Measurements from ENCODE around the gene PHOSPHO1.
A peak's percentile ranks its signal among the peaks of the same experiment; 100 is the strongest.

PHOSPHO1 gene

DNA sequence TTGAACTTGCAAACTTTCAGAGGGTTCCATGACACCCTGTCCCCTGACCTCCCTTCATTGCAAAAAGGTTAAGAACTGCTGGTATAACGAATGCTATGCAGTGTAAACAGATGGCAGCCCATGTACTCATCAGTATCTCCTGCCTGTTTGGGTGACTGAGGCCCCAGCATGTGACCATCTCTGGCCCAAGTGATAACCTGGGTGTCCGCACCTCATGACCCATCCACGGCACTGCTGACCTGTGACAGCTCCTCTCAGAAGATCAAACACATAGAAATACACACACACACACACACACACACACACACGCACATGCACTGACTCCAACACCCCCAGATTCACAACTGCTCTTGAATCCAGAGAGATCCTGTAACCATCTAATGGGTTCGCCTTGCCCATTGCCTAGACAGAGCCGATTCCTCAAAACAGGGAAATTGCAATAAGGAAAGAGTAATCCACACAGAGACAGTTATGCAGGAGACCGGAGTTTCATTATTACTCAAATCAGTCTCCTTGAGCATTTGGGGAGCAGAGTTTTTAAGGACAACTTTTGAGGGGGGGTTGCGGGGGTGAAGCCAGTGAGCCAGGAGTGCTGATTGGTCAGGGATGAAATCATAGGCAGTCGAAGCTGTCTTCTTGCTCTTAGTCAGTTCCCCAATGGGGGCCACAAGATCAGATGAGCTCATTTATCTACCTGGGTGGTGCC, 11.3 kb upstream of the PHOSPHO1 start:
- DNase-seq = no peak

DNA sequence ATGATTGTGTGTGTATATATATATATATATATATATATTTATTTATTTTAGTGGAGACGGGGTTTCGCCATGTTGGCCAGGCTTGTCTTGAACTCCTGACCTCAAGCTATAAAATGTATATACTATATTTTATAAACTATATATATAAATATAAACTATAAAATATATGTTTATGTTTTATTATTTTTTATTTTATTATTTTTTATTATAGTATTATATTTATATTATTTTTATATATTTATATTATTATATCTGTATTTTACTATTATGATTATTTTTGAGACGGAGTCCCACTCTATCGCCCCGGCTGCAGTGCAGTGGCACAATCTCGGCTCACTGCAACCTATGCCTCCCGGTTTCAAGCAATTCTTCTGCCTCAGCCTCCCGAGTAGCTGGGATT, 10.5 kb upstream of the PHOSPHO1 start:
- DNase-seq = no peak

DNA sequence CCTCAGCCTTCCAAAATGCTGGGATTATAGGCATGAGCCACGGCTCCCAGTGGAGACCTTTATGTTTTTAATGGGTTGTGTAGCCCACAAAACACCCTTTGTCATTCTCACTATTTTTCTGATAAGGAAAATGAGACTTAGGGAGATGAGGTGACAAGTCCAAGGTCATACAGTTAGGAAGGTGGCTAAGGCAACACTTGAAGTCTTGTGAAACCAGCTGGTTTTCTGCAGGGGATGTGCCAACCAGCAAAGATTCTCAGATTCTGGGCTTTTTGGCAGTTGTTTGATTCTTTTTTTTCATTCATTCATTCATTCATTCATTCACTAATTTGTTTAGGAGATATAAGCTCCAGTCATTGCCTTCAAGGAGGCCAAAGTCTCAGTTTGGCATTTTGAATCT, 10.0 kb upstream of the PHOSPHO1 start:
- DNase-seq = no peak

DNA sequence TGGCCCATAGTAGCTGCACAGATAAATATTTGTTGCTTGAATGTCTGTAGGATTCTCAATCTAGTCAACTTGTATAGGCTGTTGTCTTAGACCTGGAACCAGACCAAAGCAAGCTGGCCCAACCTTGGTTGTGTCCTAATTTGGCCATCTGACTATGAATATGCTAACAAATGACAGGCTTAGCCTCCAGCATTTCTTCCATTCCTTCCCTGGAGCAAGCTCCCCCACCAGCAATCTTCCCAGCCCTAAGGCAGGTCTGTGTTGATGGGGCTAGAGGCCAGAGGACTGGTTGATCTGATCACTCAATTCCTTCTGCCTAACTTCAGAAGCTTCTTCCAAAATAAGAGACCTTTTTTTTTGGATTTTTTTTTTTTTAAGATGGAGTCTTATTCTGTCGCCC, 9.4 kb upstream of the PHOSPHO1 start:
- no peak for DNase-seq

DNA sequence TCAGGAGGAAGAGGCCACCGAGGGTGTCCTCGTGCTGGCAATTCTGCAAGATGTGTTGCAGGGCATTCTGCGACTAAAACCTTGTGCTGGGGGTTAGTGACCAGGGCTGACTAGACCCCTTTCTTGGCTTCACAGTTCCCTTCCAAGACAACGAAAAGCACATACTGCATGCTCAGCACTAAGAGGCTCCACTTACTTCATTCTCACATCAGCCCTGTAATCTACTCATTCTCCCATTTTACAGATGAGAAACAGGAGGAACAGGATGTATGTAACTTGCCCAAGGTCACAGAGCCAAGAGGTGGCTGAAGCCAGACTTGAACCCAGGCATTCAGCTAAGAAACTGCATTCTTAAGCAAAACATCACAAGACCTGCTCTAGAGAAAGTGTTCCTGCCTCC, 5.3 kb upstream of the PHOSPHO1 start:
- no peak for DNase-seq

DNA sequence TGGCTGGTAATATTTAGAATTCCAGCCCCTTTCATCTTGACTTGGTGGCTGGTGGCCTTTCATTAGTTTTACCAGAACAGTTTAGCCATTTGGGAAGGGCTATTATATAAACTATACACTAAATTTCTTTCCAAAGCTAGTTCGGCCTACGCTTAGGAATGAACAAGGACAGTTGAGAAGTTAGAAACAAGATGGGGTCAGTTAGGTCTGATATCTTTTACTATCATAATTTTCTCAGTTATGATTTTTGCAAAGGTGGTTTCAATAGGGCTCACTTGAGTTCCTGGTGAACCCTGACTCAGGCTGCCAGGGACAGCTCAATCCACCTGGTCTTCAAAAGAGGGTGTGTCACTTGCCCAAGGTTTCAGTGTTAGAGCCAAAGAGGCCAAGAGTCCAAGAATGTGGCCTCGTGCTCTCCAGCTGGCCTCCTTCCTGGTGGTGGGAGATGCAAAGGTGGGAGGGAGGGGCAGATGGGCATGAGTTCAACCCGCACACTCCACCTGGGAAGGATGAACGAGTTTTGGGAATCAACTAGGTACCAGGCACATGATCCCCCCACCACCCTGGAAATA, 4.0 kb upstream of the PHOSPHO1 start:
- no peak for DNase-seq

DNA sequence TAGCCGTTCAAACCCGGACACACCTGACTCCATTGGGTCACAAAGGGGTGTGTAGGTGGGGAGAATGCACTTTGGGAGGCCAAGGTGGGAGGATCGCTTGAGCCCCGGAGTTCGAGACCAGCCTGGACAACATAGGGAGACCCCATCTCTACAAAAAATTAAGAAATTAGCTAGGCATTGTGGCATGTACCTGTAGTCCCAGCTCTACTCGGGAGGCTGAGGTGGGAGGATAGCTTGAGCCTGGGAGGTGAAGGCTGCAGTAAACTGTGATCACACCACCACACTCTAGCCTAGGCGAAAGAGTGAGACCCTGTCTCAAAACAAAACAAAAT, 942 bp upstream of the PHOSPHO1 start:
- DNase-seq = no peak

DNA sequence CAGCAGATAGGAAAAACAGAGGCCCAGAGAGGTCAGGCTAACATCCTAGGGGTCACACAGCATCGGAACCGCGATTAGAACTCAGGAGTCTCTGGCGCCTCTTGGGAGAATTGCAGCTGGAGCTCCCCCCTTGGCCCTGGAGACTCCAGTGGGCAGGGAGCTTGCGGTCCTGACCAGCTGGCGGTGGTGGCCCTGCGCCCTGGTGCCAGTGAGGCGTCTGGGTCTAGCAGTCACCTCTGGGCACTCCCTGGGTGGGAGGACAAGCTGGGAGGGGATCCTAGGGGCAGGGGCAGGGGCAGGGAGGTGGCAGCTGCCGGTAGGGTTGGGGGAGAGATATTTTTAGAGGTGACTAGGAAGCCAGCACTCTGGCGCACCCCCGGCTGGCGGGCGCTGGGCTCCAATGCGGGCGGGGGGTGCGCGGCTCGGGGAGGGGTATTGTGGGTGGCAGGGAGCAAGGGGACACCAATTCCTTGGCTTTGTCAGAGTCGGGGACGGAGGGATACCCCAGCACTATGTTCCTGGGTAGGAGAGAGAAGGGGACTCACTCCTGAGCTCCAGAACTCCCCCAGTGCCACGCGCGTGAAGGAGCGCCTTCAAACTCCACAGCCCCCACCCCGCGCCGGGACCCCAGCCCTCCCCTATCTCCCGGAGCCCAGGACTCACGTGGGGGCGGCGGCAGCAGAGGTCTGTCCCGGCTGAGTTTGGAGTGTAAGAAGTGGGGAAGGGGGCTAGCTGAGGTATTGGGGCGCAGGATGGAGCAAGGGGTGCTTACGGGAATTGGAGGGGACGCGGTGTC, 584 bp downstream of the PHOSPHO1 start:
- DNase-seq = no peak

DNA sequence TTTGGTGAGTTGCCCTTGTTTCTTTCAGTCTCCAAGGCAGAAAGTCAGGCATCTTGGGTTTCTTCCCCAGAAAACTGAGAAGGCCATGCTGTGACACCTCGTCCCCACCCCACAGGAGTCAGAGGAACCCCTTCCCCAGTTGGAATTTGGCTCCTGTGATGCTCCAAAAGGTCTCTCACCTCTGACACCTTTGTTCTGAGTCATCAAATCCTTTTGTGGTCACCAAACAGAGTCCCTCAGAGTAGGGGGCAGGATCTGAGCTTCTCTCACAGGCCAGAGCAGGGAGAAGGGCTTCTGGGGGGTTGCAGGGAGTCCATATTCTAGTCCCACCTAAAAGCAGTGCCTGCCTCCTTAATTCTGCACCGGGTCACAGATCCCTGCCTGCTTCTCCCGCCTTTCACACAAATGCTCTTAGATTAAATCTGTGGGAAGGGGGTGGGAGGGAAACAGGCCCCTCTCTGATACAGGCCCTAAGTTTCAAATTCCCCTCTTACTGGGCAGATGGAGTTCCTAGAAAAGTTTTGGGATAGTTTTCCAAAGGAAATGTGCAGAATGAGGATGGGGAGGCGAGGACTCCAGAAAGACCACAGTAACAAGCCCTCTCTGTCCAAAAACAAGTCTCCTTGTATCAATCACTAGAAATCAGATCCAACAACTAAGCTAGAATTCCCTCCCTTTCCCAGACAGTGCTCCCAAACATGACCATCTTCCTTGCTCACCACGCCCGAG, 1.3 kb downstream of the PHOSPHO1 start:
- DNase-seq = no peak

DNA sequence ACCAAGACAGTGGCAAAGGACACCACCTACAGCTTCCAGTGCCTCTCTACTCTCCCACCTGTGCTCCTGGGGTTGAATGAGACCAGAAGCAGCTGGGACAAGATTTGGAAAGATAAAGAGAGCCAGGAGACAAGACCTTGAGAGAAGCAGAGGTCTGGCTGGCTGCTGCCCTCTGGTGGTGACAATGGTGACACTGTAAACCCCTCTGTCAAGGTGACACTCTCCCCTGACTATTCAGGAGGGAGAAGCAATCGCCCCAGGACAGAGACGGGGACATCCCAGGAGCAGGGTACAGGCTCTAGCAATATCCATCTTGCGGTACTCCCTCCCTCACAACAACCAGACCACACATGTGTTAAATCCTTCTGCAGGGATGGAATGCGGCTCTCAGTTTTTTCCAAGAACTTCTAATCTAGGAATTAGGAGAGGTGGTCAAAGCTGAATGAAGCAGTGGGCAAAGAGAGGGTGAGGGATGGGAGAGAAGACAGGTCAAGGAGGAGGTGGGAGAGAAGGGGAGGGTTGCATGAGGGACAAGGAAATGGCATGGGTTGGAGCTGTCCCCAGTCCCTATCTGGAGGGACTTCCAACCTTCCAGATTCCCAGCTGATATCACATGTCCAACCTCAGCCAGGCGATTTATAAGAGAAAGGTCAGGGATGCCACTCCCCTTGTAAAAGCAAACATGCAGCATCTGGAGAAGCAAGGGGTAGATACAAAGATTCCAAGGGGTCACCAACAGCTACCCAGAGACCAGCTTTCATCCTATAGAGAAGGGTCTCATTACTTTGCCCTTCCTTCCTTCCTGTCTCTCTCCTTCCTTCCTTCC, 2.9 kb downstream of the PHOSPHO1 start:
- DNase-seq = peak; percentile 19

DNA sequence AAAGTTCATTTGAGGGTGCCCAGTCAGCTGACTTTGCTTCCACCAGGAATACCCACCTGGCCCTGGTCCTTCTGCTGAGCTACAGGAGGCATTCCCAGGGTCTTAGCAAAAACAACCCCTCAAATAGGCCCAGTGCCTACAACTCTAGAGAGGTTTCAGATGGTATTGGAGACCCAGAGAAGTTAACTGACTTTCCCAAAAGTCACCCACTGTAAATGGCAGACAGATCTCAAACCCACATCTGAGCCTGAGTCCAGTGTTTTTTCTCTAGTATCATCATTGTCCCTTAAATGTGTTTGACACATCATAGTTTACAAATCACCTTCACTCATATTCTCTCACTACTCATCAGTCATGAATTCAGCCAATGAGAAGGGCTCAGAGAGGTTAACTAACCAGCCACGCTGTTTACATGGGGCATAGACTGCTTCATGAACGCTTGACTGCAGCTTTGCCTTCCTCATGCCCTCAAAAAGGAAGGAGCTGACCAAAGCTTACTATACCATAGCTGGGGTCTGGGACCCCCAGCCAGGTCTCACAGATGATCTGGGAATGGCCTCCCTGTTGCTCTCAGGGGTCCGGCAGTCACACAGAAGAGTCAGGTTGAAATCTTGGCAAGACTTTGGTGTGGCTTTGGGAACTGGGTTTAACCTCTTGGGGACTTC, 3.7 kb downstream of the PHOSPHO1 start:
- no peak for DNase-seq

DNA sequence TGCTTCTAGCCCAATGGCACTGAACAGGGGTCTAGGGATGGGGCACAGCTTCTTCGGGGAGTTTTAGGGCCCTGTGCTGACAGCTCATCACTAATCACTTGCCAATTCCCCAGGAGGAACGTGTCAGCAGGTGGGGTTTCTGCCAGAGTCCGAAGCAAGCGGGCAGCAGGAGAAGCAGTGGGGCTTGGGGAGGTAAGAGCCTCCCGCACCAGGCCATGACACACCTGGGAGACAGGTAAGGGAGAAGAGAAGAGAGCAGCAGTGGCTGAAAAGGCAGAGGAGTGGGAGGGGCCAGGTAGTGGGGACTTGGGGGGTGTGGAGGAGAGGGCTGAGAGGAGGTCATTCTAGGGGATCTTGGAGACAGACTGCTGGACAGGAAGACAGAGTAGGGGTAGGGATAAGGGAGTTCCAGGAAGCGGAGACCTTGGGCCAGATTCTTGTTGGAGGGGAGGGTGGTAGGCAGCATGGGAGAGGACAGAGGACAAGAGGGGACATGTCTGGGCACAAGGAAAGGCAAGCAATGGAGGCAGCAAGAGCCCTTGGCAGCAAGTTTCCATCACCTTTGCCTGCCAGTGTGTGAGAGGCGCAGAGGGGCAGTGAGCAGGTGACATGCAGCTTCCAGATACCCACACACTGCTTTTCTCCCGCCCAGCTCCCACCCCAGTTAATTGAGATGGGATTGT, 4.9 kb downstream of the PHOSPHO1 start:
- DNase-seq = no peak

DNA sequence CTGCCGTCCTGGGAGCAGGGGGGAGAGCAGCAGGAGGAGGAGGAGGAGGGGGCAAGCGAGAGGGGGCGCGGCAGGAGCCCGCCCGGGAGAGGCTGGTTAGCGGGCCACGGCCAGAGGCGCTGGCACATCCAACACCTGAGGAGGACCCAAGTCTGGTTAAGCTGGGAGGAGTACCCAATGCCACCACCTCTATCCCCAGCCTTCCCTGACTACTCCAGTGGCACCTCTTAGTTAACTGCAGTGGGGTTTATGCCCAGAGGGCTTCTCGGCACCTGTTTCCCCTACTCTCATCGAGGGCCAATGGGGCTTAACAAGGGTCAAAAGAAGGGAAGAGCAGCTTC, 5.6 kb downstream of the PHOSPHO1 start:
- DNase-seq = no peak

DNA sequence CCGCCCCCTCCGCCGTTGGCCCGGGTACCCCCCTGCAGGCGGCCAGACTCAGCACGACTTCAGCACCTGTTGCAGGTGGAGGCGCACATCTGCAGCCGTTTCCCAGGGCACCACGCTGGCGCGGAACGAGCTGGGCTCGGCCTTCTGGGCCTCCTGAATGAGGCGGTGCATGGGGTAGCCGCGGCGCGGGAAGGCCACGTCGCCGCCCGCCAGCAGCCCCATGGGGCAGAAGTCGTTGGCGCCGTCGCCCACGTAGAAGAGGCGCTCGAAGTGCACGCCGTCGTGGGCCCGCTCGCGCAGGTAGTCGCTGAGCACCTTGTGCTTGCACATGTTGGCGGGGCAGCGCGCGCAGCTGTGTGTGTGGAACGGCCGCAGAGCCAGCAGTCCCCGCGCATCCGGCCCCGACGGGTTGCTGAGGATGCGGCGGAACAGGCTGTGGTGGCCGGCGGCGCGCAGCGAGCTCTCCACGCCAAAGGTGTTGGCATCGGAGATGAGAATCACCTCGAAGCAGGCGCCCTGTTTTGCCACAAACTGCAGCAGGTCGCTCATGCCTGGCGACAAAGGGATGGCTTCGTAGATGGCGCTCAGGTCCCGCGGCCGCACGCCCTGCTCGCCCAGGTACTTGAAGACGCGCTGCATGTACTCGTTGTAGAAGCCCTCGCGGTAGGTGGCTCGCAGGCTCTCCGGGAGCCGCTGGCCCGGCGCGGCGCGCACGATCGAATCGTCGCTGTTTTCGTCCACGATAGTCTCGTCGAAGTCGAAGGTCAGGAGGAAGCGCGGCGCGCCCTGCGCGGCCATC, 6.2 kb downstream of the PHOSPHO1 start:
- DNase-seq = no peak

DNA sequence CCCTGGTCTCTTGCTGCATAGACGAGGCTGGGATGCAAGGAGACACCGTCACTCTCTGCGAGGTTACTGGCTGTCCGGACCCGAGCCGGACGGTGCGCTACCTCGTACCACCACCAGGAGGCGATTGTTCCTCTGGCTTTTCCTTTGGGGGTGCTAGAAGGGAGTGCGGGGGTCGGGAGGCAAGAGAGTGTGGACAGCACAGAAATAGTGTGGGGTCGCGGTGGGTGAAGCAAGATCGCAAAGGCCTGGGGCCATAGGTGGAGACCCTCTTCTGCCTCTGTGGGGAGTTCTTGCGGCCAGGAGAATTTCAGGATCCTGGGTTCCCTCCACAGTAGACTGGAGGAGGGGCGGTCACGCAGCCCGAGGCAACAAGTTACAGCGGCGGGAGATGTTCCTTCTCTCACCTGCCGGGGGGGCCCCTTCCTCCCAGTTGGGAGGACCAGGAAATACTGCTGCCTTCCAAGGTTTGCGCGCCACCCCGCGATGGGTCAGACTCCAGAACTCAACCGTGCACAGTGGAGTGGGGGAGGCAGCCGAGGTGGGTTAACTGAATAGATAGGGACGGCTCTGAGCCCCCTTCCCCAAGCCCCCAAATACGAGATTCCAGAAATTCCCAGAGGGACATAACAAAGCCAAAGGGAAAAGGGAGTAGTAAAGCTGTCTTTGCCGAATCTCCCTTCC, 6.9 kb downstream of the PHOSPHO1 start:
- no peak for DNase-seq

DNA sequence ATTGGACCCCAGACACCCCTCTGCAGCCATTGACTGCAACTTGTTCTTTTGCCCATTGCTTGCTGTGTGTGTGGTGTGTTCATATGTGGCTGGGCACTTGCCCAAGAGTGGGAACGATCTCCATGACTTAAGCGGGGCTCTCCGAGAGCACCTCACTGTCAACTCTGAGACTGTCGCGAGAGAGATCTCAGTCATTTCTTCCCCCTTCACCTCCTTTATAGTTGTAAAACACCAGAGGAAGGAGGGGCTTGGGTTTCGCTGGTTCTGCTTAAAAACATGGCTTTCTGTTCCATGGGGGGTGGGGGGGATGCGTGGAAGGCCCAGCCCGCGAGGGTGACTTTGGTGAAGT, 7.4 kb downstream of the PHOSPHO1 start:
- DNase-seq = no peak

DNA sequence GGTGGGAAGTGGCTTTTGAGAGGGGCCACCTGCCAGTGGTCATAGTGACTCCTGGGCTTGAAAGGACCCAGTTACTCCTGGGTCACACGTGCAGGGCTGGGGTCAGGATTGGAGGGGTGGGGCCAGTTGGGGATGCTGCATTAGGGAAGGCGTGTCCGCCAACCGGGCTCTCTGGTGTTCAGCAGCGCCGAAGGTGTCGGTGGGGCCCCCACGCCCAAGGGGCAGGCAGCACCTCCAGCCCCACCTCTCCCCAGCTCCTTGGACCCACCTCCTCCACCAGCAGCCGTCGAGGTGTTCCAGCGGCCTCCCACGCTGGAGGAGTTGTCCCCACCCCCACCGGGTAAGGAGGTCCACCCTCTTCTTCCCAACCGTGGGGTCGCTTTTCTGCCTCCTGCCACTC, 10.6 kb downstream of the PHOSPHO1 start:
- no peak for DNase-seq

DNA sequence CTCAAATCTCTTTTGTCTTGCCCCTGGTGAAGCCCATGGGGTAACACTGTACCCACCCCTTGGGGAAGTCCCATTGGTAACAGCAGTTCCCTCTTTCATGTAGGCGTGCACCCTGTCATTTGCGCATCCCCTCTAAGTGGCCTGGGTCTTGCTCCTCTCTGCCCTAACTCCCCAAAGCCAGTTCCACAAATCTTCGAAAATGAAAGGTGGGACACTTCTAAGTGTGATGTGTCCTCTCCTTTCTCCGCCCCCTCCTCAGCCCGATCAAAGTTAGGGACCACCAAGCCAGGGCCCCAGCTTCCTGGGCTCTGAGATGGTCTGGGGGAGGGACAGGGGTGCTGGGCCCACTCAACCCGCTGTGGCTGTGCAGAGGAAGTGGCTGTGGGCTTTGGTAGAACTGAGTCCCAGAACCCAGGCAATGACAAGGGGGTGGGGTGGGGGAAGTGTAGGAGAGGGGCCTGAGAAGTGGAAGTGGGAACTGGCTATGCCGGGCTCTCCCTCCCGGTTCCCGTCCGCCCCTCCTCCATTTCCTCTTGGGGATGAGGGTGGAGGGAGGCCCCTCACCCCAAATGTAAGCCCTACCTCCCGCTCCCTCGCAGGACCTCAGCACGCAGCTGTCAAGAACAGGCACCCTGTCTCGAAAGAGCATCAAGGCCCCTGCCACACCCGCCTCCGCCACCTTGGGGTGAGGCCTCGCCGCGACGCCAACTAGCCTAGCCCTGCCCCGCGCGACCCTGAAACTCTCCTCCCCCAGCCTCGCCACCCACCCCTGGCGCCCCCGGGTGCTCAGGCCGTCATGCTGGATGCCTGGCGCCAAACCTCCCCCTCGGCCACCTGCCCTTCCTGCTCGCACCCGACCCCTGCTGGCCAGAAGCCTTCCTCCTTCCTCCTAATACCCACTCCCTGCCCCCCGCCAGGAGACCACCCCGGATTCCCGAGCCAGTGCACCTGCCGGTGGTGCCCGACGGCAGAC, 11.4 kb downstream of the PHOSPHO1 start:
- DNase-seq = no peak
